ENCODE measurements around the gene ABCC4. TPM values are rescaled to one million over a fixed set of nuclear protein-coding genes. Genes with fewer than 3 reads are reported as not detected.

Gene ABCC4, protein sequence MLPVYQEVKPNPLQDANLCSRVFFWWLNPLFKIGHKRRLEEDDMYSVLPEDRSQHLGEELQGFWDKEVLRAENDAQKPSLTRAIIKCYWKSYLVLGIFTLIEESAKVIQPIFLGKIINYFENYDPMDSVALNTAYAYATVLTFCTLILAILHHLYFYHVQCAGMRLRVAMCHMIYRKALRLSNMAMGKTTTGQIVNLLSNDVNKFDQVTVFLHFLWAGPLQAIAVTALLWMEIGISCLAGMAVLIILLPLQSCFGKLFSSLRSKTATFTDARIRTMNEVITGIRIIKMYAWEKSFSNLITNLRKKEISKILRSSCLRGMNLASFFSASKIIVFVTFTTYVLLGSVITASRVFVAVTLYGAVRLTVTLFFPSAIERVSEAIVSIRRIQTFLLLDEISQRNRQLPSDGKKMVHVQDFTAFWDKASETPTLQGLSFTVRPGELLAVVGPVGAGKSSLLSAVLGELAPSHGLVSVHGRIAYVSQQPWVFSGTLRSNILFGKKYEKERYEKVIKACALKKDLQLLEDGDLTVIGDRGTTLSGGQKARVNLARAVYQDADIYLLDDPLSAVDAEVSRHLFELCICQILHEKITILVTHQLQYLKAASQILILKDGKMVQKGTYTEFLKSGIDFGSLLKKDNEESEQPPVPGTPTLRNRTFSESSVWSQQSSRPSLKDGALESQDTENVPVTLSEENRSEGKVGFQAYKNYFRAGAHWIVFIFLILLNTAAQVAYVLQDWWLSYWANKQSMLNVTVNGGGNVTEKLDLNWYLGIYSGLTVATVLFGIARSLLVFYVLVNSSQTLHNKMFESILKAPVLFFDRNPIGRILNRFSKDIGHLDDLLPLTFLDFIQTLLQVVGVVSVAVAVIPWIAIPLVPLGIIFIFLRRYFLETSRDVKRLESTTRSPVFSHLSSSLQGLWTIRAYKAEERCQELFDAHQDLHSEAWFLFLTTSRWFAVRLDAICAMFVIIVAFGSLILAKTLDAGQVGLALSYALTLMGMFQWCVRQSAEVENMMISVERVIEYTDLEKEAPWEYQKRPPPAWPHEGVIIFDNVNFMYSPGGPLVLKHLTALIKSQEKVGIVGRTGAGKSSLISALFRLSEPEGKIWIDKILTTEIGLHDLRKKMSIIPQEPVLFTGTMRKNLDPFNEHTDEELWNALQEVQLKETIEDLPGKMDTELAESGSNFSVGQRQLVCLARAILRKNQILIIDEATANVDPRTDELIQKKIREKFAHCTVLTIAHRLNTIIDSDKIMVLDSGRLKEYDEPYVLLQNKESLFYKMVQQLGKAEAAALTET (N-terminal part only)
- polyA plus RNA-seq (2013): 28.3 TPM

GRCh38 chr13:95301183-95301967, at the start of gene ABCC4:
Gene ABCC4 (minus strand): TSS chr13:95301451. CDS start chr13:95301314, 137 bp downstream.
- ChIA-PET POLR2A (interaction anchor here (0.5 to 0.9 kb wide), 2 partner anchors 57 to 80 kb away, joined by 3 to 5 read pairs; no protein-coding TSS in a partner anchor), CTCF (interaction anchor here (0.9 to 21.5 kb wide), 13 partner anchors 11 to 179 kb away, joined by 3 to 298 read pairs (median 6); no protein-coding TSS in a partner anchor)
- peak within 1 kb of the TSS in 1 of 2 experiments; percentile 29 for H3K27ac ChIP-seq (ENCODE audit: insufficient read depth in 1 of 2, low read depth in 1 of 2, low read length in 2 of 2, poor library complexity in 1 of 2, severe bottlenecking in 2 of 2)
- DNase-seq: peak; percentile 67 to 79 (median 69)
- no peaks in the 10 kb centered on the region for H3K9me3 ChIP-seq (ENCODE audit: control extremely low read depth in 1 of 5, control insufficient read depth in 4 of 5, insufficient read depth in 2 of 5, low read depth in 1 of 5, low read length in 4 of 5)
- peaks cover 0 to 37% (median 17%) of the 10 kb centered on the region in 4 experiments for H3K4me1 ChIP-seq (ENCODE audit: control extremely low read depth in 1 of 4, control insufficient read depth in 4 of 4, insufficient read depth in 4 of 4, low read length in 3 of 4)
- H3K36me3 ChIP-seq (ENCODE audit: control insufficient read depth in 4 of 4, insufficient read depth in 4 of 4, low read length in 3 of 4): no peaks in the 10 kb centered on the region
- peak within 1 kb of the TSS; percentile 65 to 87 (median 79) for H3K4me3 ChIP-seq (ENCODE audit: control insufficient read depth in 1 of 7, extremely low read depth in 1 of 7, insufficient read depth in 4 of 7, low read depth in 2 of 7, low read length in 6 of 7)
- no peaks in the 10 kb centered on the region for H3K27me3 ChIP-seq (replicated peaks in 2 of 5; ENCODE audit: control insufficient read depth in 4 of 5, insufficient read depth in 5 of 5, low read length in 4 of 5)
- 0% methylated on average over 94 of the region's 98 CpGs for WGBS (ENCODE audit: insufficient coverage)

GRCh38 chr13:95349267-95349666, 48.0 kb upstream of the ABCC4 start:
- no CpG with 5 or more reads among the region's 4 CpGs for WGBS (ENCODE audit: insufficient coverage)
- POLR2A ChIA-PET: interaction anchor here (0.6 kb wide), 1 partner anchor 377 kb away, joined by 3 read pairs; no protein-coding TSS in a partner anchor

GRCh38 chr13:95343944-95344343, 42.7 kb upstream of the ABCC4 start:
- no peak for DNase-seq
- H3K36me3 ChIP-seq (ENCODE audit: control insufficient read depth in 4 of 4, insufficient read depth in 4 of 4, low read length in 3 of 4): no peaks in the 10 kb centered on the region
- 93% methylated on average over 3 of the region's 3 CpGs for WGBS (ENCODE audit: insufficient coverage)
- H3K9me3 ChIP-seq (ENCODE audit: control extremely low read depth in 1 of 5, control insufficient read depth in 4 of 5, insufficient read depth in 2 of 5, low read depth in 1 of 5, low read length in 4 of 5): no peaks in the 10 kb centered on the region
- H3K27me3 ChIP-seq (replicated peaks in 2 of 5; ENCODE audit: control insufficient read depth in 4 of 5, insufficient read depth in 5 of 5, low read length in 4 of 5): no peaks in the 10 kb centered on the region
- ChIA-PET CTCF (no interaction called here), POLR2A (no interaction called here)
- H3K4me3 ChIP-seq (ENCODE audit: control insufficient read depth in 1 of 7, extremely low read depth in 1 of 7, insufficient read depth in 4 of 7, low read depth in 2 of 7, low read length in 6 of 7): no peak overlapping the region
- H3K4me1 ChIP-seq (ENCODE audit: control extremely low read depth in 1 of 4, control insufficient read depth in 4 of 4, insufficient read depth in 4 of 4, low read length in 3 of 4): no peaks in the 10 kb centered on the region
- H3K27ac ChIP-seq (ENCODE audit: insufficient read depth in 1 of 2, low read depth in 1 of 2, low read length in 2 of 2, poor library complexity in 1 of 2, severe bottlenecking in 2 of 2): no peak overlapping the region

More at GRCh38 chr13:95349267-95349666, 48.0 kb upstream of the ABCC4 start:
- Histone ChIP-seq H3K36me3 (ENCODE audit: control insufficient read depth in 4 of 4, insufficient read depth in 4 of 4, low read length in 3 of 4) (no peaks in the 10 kb centered on the region), H3K27ac (ENCODE audit: insufficient read depth in 1 of 2, low read depth in 1 of 2, low read length in 2 of 2, poor library complexity in 1 of 2, severe bottlenecking in 2 of 2) (no peak overlapping the region), H3K4me1 (ENCODE audit: control extremely low read depth in 1 of 4, control insufficient read depth in 4 of 4, insufficient read depth in 4 of 4, low read length in 3 of 4) (no peaks in the 10 kb centered on the region), H3K9me3 (ENCODE audit: control extremely low read depth in 1 of 5, control insufficient read depth in 4 of 5, insufficient read depth in 2 of 5, low read depth in 1 of 5, low read length in 4 of 5) (no peaks in the 10 kb centered on the region), H3K27me3 (replicated peaks in 2 of 5; ENCODE audit: control insufficient read depth in 4 of 5, insufficient read depth in 5 of 5, low read length in 4 of 5) (no peaks in the 10 kb centered on the region), H3K4me3 (ENCODE audit: control insufficient read depth in 1 of 7, extremely low read depth in 1 of 7, insufficient read depth in 4 of 7, low read depth in 2 of 7, low read length in 6 of 7) (no peak overlapping the region)
- CTCF ChIA-PET: interaction anchor here (1.0 to 1.6 kb wide), 3 partner anchors 14 to 52 kb away, joined by 3 to 7 read pairs (median 4); no protein-coding TSS in a partner anchor
- DNase-seq: no peak

- no peak overlapping the region for H3K27ac ChIP-seq (ENCODE audit: insufficient read depth in 1 of 2, low read depth in 1 of 2, low read length in 2 of 2, poor library complexity in 1 of 2, severe bottlenecking in 2 of 2)
- WGBS (ENCODE audit: insufficient coverage): 85% methylated on average over 4 of the region's 5 CpGs
- no peak overlapping the region for H3K4me3 ChIP-seq (ENCODE audit: control insufficient read depth in 1 of 7, extremely low read depth in 1 of 7, insufficient read depth in 4 of 7, low read depth in 2 of 7, low read length in 6 of 7)
- no peaks in the 10 kb centered on the region for H3K36me3 ChIP-seq (ENCODE audit: control insufficient read depth in 4 of 4, insufficient read depth in 4 of 4, low read length in 3 of 4)
- CTCF ChIA-PET: interaction anchor here (0.6 to 1.2 kb wide), 3 partner anchors 45 to 152 kb away, joined by 4 to 6 read pairs (median 6); no protein-coding TSS in a partner anchor
- no peaks in the 10 kb centered on the region for H3K4me1 ChIP-seq (ENCODE audit: control extremely low read depth in 1 of 4, control insufficient read depth in 4 of 4, insufficient read depth in 4 of 4, low read length in 3 of 4)
- POLR2A ChIA-PET: no interaction called here
- no peak for DNase-seq
- no peaks in the 10 kb centered on the region for H3K9me3 ChIP-seq (ENCODE audit: control extremely low read depth in 1 of 5, control insufficient read depth in 4 of 5, insufficient read depth in 2 of 5, low read depth in 1 of 5, low read length in 4 of 5)
- no peaks in the 10 kb centered on the region for H3K27me3 ChIP-seq (replicated peaks in 2 of 5; ENCODE audit: control insufficient read depth in 4 of 5, insufficient read depth in 5 of 5, low read length in 4 of 5)
Measured at GRCh38 chr13:95341441-95341840, 40.2 kb upstream of the ABCC4 start.

DNA sequence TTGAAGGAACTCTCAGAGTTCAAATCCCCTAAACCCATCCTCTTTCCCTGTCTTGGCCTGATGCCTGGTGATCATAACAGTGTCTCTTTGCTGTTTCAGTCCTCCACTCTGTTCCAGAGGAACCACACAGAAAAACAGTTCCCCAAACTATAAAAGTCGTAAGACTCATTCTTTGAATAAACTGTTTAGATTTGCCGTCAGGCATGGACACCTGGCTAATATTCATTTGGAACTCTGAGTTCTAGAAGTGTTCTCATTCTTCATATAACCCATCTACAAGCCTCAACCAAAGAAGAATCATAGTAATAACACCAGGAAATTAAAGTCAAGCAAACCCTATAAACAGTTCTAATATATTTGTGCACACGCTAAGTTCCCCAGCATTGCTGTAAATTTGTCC, 37.7 kb upstream of the ABCC4 start:
- Histone ChIP-seq H3K27ac (ENCODE audit: insufficient read depth in 1 of 2, low read depth in 1 of 2, low read length in 2 of 2, poor library complexity in 1 of 2, severe bottlenecking in 2 of 2) (no peak overlapping the region), H3K27me3 (replicated peaks in 2 of 5; ENCODE audit: control insufficient read depth in 4 of 5, insufficient read depth in 5 of 5, low read length in 4 of 5) (no peaks in the 10 kb centered on the region), H3K9me3 (ENCODE audit: control extremely low read depth in 1 of 5, control insufficient read depth in 4 of 5, insufficient read depth in 2 of 5, low read depth in 1 of 5, low read length in 4 of 5) (no peaks in the 10 kb centered on the region), H3K4me3 (ENCODE audit: control insufficient read depth in 1 of 7, extremely low read depth in 1 of 7, insufficient read depth in 4 of 7, low read depth in 2 of 7, low read length in 6 of 7) (no peak overlapping the region), H3K36me3 (ENCODE audit: control insufficient read depth in 4 of 4, insufficient read depth in 4 of 4, low read length in 3 of 4) (no peaks in the 10 kb centered on the region), H3K4me1 (ENCODE audit: control extremely low read depth in 1 of 4, control insufficient read depth in 4 of 4, insufficient read depth in 4 of 4, low read length in 3 of 4) (no peaks in the 10 kb centered on the region)
- WGBS (ENCODE audit: insufficient coverage): 93% methylated on average over 3 of the region's 3 CpGs
- no peak for DNase-seq
- ChIA-PET POLR2A (no interaction called here), CTCF (no interaction called here)

DNA sequence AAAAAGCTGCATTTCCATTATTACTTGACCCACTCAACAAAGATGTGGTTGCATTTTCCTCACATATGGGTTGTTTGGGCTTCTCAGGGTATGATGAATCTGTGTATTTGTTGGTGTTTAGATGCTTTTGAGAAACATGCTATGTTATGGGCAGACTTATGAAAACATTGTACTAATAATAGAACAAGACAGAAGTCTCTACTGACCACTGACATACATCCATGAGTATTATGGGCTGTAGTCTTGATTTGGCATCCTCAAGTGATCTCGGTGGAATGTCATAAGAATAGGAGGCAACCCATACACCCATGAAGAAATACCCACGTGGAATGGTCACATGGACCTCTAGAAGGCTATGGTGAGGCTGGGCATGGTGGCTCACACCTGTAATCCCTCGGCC, 36.3 kb upstream of the ABCC4 start:
- H3K4me3 ChIP-seq (ENCODE audit: control insufficient read depth in 1 of 7, extremely low read depth in 1 of 7, insufficient read depth in 4 of 7, low read depth in 2 of 7, low read length in 6 of 7): no peak overlapping the region
- no peaks in the 10 kb centered on the region for H3K36me3 ChIP-seq (ENCODE audit: control insufficient read depth in 4 of 4, insufficient read depth in 4 of 4, low read length in 3 of 4)
- no peaks in the 10 kb centered on the region for H3K9me3 ChIP-seq (ENCODE audit: control extremely low read depth in 1 of 5, control insufficient read depth in 4 of 5, insufficient read depth in 2 of 5, low read depth in 1 of 5, low read length in 4 of 5)
- no peaks in the 10 kb centered on the region for H3K4me1 ChIP-seq (ENCODE audit: control extremely low read depth in 1 of 4, control insufficient read depth in 4 of 4, insufficient read depth in 4 of 4, low read length in 3 of 4)
- H3K27ac ChIP-seq (ENCODE audit: insufficient read depth in 1 of 2, low read depth in 1 of 2, low read length in 2 of 2, poor library complexity in 1 of 2, severe bottlenecking in 2 of 2): no peak overlapping the region
- H3K27me3 ChIP-seq (replicated peaks in 2 of 5; ENCODE audit: control insufficient read depth in 4 of 5, insufficient read depth in 5 of 5, low read length in 4 of 5): no peaks in the 10 kb centered on the region
- no peak for DNase-seq
- ChIA-PET CTCF (no interaction called here), POLR2A (interaction anchor here (0.6 kb wide), 1 partner anchor 15 kb away, joined by 3 read pairs; no protein-coding TSS in a partner anchor)
- 100% methylated on average over 2 of the region's 3 CpGs for WGBS (ENCODE audit: insufficient coverage)
